ENCODE results near the gene FFAR1.

DNA sequence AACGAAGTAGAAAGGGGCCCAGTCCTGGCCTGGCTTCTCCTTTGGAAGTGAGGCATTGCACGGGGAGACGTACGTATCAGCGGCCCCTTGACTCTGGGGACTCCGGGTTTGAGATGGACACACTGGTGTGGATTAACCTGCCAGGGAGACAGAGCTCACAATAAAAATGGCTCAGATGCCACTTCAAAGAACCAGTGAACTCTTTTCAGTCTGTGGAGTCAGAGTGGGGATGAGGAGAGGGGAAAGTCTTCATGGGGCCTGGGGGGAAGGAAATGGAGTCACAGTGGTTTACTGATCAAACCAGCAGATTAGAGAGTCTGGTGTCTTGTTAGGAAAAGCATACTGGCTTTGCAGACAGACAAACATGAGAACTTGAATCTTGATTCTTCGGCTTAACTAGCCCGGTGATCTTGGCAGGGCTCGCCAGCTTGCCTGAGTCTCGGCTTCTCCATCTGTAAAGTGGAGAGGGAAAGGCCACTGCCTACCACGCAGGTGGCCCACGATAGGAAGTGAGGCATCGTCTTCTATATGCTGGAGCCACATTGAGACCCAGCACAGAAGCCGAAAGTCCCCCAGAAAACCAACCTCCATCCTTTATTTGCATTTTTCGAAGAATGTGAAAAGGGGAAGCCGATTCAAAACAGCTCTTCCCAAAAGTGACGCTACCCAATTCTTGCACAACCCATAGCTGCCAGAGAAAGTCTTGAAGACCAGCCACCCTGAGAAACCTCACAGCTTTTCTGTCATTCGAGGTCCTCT, at the start of gene FFAR1:
- TF ChIP-seq POLR2A (IDR thresholded peaks at IDR 0.05): no peak
- TF ChIP-seq, protein P1, sequence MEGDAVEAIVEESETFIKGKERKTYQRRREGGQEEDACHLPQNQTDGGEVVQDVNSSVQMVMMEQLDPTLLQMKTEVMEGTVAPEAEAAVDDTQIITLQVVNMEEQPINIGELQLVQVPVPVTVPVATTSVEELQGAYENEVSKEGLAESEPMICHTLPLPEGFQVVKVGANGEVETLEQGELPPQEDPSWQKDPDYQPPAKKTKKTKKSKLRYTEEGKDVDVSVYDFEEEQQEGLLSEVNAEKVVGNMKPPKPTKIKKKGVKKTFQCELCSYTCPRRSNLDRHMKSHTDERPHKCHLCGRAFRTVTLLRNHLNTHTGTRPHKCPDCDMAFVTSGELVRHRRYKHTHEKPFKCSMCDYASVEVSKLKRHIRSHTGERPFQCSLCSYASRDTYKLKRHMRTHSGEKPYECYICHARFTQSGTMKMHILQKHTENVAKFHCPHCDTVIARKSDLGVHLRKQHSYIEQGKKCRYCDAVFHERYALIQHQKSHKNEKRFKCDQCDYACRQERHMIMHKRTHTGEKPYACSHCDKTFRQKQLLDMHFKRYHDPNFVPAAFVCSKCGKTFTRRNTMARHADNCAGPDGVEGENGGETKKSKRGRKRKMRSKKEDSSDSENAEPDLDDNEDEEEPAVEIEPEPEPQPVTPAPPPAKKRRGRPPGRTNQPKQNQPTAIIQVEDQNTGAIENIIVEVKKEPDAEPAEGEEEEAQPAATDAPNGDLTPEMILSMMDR (IDR thresholded peaks at IDR 0.05): no peak
